Activated T-cell treated with anti-CD3 and anti-CD28 coated beads for 24 hours (primary cell): ENCODE data around the gene ACOT7.
"Not testable (repeated sequence)": the region's sequence is repeated elsewhere in the genome, so short reads cannot be mapped to it uniquely, and the experiment has no call there.

Experiments
- DNase-seq: peaks from one replicate; pipeline ENCODE4 v3.0.0-alpha.2; 2020; ENCODE audit warnings: low read depth

The ACOT7 gene

DNA sequence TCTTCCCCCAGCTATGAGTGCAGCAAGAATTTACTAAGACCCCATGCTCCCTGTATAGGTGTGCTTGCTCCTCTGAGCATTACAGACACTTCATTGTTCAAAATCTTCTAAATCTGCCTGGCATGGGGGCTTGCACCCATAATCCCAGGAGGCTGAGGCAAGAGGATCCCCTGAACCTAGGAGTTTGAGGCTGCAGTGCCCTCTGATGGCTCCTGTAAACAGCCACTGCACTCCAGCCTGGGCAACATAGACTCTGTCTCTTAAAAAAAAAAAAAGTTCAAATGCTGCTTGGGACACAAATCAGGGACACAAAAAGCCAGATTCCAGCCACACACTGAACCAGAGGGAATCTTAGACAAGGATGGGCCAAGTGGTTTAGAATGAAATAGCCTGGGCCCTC lies 3.4 kb upstream of the ACOT7 start:
- DNase-seq: no peak

DNA sequence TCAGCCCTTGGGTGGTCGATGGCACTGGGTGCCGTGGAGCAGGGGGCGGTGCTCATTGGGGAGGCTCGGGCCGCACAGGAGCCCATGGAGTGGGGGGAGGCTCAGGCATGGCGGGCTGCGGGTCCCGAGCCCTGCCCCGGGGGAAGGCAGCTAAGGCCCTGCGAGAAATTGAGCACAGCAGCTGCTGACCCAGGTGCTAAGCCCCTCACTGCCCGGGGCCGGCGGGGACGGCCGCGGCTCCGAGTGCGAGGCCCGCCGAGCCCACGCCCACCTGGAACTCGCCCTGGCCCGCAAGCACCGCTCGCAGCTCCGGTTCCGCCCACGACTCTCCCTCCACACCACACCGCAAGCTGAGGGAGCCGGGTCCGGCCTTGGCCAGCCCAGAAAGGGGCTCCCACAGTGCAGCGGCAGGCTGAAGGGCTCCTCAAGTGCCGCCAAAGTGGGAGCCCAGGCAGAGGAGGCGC lies 2.2 kb upstream of the ACOT7 start:
- not testable (repeated sequence) for DNase-seq

DNA sequence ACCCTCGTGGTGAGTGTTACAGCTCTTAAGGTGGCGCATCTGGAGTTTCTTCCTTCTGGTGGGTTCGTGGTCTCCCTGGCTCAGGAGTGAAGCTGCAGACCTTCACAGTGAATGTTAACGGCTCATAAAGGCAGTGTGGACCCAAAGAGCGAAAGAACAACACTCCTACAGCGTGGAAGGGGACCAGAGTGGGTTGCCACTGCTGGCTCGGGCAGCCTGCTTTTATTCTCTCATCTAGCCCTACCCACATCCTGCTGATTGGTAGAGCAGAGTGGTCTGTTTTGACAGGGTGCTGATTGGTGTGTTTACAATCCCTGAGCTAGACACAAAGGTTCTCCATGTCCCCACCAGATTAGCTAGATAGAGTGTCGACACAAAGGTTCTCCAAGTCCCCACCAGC lies 1.6 kb upstream of the ACOT7 start:
- DNase-seq: not testable (repeated sequence)

DNA sequence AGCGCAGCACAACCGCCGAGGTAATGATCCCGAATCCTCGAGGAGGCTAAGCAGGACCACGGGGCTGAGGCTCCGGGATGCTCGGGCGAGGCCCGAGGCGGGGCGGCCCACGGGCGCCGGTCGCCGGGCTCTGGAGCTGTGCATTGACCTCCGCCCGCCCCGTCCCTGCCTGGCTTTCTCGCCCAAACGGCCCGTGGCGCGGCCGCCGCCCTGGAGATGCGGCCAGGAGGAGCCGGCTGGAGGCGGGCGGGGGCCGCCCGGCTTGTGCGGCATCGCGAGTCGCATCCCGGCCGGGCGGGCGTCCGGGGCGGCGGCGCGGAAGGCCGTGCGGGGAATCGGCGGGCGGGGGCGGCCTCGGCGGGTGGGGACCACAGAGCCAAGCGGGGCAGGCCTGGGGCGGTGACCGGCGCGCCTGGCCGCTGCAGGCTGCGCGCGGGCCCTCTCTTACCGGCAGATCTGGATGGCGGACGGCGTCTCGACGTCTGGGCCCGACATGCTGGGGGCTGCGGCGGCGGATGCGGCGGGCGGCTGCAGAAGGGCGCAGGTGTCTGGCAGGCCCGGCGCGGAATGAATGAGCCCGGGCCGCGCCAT lies 663 bp downstream of the ACOT7 start:
- no peak for DNase-seq

DNA sequence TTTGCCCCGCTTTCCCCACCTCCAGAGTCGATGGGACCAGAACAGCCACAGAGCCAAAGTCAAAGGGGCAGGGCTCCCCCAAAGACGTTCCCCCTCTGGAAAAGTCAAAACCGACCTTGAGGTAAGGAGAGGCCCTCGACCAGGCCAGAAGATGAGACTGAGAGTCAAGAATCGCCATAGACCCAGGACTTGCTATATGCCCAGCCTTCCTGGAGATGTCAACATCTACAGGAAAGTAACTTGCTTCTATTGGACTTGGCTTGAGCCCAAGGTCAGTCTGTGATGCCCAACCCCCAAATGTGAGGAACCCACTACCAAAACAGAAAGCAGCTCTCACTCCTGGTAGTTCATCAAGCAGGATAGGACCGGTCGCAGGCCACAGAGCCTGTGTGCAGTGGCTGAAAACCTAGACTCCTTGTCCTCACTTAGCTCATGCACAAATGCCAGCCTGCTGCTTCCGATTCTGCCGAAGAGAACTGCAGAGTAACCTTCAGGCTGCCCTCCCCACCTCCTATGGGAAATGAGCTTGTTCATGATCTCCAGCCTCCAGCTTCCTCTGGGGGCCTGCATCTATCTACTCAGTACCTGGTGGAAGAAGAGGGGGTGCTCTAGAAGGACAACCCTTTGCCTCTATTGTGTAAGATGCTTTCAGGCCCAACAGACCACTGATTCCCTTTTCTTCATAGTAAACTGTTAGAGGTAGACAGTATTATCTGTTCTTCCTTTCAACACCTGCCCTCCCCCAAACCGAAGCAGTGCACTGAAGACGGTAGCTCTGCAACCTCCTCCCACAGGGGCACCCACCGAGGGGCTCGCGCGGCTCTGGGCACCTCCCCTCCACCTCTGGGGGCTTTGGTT lies 1.4 kb downstream of the ACOT7 start:
- no peak for DNase-seq

DNA sequence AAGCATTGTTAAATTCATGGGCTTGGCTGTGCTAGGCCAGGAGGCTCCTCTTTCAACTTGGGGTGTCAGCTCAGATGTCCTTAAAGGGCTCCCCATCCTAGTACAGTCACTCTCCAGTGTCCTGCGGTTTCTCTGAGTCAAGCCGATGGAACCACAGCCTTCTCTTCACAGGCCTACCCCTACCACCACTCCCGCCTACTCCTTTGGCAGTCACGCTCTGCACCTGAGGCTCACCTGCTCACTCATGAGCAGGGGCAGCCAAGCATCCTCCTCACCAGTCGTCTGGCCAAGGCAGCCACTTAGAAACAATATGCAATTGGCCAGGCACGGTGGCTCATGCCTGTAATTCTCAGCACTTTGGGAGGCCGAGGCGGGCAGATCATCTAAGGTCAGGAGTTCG lies 3.6 kb downstream of the ACOT7 start:
- no peak for DNase-seq

DNA sequence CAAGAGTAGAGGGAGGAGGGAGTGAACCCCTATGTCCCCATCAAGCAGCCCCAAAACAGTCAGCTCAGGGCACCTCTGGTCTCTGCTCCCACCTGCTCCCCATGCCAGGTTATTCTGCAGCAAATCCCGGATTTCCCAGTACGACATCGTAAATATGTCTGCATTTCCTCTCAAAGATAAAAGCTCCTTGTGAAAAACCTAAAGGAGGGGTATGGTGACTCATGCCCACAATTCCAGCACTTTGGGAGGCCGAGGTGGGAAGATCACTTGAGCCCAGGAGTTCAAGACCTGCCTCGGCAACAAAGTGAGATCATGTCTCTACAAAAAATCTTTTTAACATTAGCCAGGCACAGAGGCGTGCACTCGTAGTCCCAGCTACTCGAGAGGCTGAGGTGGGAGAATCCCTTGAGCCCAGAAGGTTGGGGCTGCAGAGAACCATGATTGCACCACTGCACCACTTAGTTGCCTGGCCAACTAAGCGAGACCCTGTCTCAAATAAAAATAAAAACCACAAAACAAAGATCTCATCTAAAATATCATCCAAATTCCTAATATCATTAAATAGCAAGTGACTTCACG lies 7.1 kb downstream of the ACOT7 start:
- no peak for DNase-seq

DNA sequence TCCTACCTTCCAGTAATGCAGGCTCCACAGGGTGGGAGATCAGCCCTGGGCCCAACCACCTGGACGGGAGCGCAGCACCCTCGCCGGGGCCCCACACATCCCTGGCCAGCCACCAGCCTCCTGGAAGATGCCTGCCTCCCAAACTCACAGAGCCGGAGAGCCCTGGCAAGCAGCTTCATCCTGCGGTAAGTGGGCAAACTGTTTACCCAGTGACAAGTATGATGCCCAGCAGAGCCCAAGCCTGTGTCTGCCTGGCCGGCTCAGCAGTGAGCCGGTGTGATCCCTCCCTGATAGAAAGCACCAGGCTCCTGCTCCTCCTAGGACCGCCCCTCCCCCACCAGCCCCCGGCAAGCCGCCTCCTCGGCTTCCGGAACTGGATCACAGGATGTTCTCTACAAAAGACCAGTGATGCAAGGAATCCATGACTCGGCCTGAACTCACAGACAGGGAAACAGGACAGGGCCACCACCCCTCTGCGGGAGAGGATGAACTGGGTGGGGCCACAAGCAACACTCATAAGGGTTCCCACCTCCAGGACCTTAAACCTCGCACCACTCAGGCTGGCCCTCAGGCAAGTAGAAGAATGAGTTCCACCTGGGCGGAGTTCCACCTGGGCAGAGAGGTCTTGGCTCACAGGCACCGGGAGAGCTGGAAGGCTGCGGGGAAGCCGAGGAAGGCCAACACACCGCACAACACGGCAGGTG lies 7.9 kb downstream of the ACOT7 start:
- DNase-seq: no peak

DNA sequence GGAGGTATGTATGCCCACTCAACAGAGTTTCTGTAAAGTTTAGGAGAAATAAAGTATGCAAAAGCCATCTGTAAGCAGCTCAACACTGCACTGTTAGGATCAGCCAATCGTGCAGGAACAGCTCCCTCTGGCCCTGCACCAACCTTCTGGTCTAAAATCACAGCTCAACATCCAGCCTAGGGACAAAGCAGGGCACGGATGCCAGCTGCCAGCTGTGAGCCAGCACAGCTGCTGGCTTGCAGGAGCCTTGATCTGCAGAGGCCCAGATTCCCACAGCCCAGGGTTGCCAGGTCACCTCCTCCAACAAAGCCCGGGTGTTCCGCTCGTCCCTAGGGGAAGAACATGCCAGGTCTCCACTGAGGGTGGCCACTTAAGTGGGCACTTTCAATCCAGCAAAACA lies 8.6 kb downstream of the ACOT7 start:
- DNase-seq: no peak

DNA sequence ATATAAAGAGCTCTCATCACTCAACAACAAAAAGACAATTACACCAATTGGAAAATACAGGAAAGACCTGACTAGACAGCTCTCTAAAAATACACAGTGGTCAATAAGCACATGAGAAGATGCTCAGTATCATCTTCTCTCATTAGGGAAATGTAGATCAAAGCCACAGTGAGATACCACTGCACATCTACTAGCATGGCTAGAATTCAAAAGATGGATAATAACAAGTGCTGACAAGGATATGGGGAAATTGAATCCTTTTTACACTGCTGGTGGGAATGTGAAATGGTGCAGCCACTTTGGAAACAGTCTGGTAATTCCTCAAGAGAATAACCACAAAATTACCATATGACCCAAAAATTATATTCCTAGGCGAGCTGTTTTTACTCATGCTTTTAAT lies 9.4 kb downstream of the ACOT7 start:
- DNase-seq: no peak

DNA sequence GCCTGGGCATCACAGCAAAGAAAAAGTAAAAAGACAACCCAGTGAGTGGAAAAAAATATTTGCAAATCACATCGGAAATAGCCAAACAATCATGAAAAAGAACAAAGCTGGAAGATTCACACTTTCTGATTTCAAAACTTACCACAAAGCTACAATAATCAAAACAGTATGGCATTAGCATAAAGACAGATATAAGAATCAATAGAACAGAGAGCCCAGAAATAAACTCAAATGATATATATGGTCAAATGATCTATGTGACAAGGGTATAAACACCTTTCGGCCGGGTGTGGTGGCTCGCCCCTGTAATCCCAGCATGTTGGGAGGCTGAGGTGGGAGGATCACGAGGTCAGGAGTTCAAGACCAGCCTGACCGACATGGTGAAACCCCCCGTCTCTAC lies 13.5 kb downstream of the ACOT7 start:
- DNase-seq: no peak

DNA sequence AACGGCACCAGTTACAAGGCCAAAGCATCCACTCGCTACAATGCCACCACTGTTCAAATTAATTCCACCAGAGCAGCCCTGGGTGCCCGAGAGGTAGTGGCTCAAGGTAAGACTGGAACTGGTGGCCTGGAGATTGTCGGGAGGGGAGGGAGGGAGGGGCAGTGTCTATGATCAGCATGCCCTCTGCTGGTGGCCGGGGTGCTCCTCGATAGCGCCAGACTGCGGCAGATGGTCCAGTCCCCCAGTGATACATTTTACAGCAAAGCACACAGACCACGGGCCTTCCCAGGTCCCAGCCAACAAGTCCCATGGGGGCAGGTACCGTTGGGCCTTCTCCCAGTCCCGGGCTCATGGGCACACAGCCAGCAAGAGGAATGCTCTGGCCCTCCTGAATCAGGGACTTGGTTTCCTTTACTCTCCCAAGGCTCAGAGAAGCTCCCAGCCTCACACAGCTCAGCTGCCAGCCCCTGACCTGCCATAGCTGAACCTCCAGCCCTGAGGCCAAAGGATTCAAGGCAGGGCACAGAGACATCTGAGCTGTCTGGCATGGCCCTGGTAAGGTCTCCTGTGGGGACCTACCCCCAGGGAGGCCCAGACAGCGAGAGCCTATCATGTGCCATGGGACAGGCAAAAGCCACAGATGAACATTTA lies 15.3 kb downstream of the ACOT7 start:
- no peak for DNase-seq

DNA sequence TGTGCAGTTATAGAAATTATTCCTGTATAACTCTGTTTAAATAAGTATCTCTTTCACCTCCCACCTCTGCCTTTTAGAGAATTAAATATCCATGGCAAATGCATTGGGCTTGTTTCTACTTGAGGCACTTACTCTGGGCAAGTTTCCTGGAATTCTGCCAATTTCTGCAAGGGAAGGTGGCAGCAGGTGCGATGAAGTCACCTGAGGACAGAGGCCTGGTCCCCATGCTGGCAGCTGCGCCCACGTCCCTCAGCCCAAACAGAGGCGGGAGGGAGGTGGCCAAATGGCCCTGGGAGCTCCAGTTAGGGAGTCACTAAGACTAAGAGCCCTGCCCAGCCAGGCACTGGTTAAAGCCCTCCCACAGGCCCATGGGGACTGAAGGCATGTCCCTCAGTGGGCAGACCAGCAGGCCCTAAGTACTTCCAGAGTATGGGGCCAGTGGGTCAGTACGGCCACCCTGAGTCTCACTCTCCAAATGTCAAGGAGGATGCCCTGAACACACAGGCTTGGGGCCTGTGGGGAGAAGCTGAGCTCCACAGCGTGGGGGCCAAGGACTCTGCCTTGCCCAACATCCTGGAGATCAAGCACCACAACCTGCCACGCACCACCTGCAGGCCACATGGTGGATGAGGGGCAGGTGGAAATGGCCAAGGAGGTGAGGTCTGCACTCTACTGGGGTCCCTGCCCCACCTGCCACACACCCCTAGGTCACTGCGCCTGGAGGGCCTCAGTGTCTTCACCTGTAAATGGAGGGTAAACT lies 19.4 kb downstream of the ACOT7 start:
- DNase-seq: no peak

DNA sequence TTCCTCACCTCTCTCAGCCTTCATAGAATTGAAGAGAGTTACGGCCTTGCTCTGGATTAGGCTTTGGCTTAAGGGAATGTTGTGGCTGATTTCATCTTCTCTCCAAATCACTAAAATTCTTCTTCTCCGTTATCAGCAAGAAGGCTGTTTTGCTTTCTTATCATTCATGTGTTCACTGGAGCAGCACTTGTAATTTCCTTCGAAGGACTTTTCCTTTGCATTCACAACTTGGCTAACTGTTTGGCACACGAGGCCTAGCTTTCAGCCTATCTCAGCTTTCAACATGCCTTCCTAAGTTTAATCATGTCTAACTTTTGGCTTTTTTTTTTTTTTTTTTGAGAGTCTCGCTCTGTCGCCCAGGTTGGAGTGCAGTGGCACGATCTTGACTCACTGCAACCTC lies 21.3 kb downstream of the ACOT7 start:
- DNase-seq: not testable (repeated sequence)

DNA sequence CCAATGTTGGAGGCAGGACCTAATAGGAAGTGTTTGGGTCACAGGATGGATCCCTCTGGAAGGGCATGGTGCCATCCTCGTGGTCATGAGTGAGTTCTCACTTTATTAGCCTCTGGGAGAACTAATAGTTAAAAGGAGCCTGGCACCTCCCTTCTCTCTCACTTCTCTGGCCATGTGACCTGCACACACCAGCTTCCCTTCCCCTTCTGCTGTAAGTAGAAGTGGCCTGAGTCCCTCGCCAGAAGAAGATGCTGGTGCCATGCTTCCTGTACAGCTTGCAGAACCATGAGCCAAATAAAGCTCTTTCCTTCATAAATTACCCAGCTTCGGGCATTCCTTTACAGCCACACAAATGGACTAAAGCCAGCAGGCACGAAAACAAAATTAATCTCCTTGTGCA lies 23.6 kb downstream of the ACOT7 start:
- DNase-seq: no peak

DNA sequence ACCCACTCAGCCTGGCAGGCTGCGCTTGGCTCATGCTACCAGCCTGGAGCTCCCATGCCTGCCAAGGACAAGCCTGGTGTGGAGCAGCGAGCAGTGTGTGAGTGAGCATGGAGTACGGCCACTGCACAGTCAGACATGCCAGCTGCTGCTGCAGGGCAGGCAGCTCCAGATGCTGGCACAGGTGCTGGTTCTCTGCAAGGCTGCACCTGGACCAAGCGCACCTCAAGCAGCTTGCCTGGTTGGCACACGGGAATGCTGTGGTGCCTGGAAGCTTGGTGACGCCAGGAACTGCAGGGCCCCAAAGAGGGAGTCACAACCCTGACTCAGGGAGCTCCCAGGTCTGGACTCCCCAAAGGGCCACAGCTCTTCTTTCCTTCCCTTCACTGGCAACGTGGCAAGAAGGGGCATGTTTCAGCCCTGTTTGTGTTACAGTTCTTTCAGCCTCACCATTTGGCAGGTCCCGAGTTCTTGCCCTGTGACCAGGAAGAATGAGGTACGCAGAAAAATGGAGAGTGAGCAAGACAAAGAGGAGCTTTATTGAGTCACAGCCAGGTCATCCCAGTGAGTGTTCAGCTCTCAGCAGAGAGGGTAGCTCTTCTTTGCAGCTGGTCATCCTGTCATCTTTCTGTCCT lies 26.1 kb downstream of the ACOT7 start:
- no peak for DNase-seq

DNA sequence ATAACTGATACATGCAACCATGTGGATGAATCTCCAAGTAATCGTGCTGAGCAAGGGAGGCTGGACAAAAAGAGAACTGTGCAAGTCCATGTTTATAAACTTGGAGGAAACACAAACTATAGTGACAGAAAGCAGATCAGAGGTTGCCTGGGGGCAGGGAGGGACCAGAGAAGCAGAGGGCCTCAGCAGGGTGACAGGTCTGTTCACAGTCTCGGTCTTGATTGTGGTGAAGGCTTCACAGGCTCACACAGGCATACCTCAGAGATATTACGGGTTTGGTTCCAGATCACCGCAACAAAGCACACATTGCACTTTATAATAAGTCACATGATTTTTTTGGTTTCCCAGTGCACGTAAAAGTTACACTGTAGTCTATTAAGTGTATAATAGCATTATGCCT lies 28.5 kb downstream of the ACOT7 start:
- DNase-seq: peak; percentile 30

DNA sequence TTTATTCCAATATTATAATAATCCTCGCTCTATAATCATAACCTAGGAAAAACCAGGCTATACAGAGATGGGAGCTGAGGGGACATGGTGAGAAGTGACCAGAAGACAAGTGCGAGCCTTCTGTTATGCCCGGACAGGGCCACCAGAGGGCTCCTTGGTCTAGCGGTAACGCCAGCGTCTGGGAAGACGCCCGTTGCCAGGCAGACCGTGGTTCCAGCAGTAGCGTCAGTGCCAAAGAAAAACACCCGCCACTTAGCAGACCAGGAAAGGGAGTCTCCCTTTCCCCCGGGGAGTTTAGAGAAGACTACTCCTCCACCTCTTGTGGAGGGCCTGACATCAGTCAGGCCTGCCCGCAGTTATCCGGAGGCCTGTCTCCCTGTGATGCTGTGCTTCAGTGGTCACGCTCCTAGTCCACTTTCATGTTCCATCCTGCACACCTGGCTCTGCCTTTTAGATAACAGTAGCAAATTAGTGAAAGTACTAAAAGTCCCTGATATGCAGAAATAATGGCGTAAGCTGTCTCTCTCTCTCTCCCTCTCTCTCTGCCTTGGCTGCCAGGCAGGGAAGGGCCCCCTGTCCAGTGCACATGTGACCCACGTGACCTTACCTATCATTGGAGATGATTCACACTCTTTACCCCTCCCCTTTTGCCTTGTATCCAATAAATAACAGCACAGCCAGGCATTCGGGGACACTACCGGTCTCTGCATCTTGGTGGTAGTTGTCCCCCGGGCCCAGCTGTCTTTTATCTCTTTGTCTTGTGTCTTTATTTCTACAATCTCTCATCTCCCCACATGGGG lies 30.3 kb downstream of the ACOT7 start:
- not testable (repeated sequence) for DNase-seq

DNA sequence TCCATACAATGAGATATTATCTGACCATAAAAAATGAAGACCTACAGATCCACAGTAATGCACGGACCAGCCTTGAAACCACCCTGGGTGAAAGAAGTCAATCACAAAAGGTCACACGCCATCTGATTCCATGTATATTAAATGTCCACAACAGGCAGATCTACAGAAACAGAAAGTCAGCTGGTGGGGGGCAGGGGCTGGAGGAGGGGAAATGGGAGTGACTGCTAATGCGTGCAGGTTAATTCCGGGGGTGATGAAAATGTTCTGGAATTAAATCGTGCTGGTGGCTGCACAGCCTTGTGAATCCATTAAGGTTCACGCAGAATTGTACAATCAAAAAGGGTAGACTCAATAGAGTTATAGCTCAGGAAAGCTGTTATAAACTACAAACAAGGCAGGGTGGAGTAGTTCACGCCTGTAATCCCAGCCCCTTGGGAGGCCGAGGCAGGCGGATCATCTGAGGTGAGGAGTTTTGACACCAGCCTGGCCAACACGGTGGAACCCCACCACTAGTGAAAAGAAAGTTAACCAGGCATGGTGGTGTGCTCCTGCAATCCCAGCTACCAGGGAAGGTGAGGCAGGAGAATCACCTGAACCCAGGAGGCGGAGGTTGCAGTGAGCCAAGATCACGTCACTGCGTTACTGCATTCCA lies 32.3 kb downstream of the ACOT7 start:
- no peak for DNase-seq
